ENCODE data around the gene TMEM167A.

TMEM167A gene

GRCh38 chr5:83076742-83077661 lies at the start of gene TMEM167A, which contains the start of gene XRCC4:
TSS of gene TMEM167A (minus strand) at chr5:83077394. CDS start at chr5:83077323, 71 bp downstream.
TSS of gene XRCC4 (plus strand) at chr5:83077547. CDS start at chr5:83104920, 27,373 bp downstream.
- peak; percentile 84 for DNase-seq

DNA sequence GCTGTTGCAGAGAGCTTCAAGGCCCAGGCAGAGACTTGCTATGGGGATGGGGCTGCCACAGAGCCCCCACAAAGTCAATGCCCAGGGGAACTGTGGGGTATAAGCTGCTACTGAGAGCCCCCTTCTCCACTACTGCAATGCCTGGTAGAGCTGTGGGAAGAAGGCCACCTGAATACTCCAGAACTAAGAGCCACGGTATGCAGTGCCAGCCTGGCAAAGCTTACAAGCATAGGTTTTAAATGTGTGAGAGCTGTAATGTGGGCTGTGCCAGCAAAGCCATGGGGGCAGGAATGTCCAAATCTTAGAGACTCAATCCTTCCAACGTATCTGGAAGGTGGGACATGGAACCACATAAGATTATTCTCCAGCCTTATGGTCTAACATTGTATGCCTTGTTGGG lies 49.3 kb upstream of the TMEM167A start:
- no peak for DNase-seq

DNA sequence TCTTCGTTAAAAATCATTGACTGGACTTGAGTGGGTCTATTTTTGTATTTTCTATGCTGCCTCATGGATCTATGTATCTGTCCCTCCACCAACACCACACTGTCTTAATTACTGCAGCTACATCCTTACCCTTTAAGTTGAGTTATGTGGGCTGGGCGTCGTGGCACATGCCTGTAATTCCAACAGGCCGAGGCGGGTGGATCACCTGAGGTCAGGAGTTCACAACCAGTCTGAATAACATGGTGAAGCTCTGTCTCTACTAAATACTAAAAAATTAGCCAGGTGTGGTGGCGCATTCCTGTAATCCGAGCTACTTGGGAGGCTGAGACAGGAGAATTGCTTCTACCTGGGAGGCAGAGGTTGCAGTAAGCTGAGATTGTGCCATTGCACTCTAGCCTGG lies 48.4 kb upstream of the TMEM167A start:
- no peak for DNase-seq

GRCh38 chr5:83124593-83124992 lies 47.4 kb upstream of the TMEM167A start:
- DNase-seq: no peak

DNA sequence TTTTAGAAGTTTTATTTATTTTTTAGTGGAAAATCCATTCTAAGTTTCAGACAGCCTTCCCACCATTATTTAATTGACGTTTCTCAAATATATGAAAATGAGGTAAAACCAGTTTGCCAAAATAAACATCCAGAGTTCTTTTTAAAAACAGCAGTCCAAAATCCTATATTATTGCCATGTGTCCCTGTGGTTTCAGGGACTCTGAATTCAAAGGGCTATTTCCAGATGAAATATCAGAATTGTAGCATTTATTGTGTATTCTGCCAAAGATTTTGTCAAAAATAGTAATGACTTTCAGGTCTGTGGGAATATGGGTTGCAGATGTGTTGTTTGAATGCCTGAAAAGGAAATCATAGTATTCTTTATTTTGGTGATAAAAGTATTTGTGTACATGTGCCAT lies 41.8 kb upstream of the TMEM167A start:
- no peak for DNase-seq

- DNase-seq: no peak
Measured at GRCh38 chr5:83118471-83118870, 41.3 kb upstream of the TMEM167A start.

DNA sequence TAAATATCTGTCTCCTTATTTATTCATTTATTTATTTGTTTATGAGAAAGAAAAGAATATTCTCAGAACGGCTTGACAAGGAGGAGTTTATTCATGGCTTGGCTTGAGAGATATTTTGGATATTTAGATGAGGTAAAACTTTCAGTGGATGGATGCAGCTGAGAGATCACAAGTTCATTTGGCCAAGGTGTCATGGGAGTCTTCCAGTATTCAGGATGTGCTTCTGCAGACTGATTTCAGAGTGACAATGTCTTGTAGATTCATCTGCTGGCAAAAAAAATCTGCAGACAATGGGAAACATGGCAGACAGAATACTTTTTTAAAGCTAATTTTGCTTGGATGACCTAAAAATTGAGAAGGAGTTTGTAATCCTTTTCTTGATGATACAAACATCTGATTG lies 38.6 kb upstream of the TMEM167A start:
- no peak for DNase-seq

DNA sequence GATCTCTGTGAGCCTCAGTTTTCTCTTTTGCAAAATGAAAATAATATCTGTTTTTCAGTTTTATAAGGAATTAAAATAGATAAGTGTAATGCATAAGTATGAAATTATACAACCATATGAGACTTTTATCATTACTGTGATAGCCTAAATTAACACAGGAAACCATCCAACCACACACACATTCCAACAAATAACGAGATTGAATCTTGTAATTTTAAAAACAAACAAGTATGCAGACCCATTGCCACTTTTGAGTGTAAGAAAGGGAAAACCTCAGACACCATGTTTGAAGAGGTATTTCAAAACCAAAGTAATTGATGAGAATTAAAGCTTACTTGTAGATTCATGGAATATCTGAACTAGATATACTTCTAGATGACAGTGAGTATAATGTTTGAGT lies 32.2 kb upstream of the TMEM167A start:
- DNase-seq: no peak

GRCh38 chr5:83107692-83108420 lies 30.7 kb upstream of the TMEM167A start:
- DNase-seq: no peak

DNA sequence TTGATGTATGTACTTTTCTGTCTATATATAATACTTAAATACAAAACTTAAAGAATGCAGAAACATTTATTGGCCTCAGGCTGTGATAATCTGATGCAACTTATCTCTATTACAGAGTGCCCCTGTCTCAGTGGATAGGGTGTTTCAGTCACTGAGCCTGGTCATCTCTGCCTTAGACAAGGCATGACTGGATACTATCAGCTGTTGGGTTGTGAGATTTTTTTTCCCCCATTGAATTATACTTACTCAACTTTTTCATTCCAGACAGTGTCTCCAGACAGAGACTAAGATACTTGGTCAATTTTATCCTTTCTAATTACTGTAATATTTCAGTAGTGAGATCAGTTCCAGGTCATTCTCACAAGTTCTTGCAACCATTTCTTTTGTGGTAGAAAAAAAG lies 26.8 kb upstream of the TMEM167A start:
- DNase-seq: no peak

DNA sequence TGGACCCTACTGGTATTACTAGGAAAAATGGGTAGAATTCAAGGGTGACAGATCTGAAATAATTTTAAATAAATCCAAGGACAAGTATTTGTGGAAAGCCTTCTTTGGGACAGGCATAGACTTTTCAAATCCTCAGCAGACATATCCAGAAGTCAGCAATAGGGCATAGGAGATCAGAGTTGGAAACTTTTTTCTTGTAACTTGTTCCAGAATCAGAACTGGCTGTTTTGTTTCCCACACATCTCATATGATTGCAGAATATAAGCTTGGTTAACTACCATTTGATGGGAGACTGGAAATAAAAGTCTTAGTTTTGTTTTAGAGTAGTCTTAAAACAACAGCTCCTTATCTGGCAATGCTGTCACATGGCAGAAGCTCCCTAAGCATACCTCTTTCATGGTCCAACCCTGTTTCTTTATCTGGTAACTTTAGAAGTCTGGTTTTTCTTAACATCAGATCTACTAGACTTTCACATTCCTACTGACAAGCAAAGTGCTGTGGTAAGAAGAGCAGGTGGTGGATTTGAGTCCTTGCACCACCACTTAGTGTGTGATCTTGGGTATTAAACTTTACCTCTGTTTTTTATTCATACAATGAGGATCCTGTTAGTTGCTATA lies 25.3 kb upstream of the TMEM167A start:
- no peak for DNase-seq

DNA sequence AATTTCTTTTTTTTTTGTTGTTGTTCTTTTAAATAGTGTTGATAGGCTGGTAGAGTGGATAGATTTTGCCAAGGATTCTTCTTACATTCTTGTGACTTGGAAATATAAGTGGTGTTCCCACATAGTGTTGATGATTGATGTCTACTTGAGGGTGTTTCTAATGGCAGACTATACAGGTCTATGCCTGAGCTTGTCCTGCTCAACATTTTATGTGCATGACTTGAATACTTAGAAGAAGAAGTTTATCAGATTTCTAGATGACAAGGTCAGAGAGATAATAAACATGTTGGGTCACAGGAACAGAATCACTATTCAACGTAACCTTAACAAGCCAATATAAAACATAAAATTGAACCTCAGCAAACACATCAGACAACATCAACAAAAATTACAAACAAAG lies 24.3 kb upstream of the TMEM167A start:
- DNase-seq: no peak

- no peak for DNase-seq
Measured at GRCh38 chr5:83099445-83099844, 22.3 kb upstream of the TMEM167A start.

DNA sequence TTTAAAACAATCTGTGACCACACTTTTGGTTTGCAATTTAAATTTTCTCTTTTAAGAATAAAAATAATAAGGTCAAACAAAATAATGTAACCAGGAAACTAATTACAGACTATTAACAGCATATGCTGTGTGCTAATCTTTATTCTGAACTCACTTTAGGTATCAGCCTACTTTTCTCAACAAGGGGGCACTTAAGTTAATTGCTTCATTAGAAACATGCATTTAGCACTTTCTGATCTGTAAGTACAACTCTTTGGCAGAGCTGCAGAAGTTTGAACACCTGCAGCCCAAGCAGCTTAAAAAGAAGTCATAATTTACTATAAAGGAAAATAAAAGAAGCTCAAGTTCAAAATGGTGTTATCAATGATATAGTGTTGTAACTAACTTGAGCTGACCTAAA lies 21.8 kb upstream of the TMEM167A start:
- no peak for DNase-seq

- DNase-seq: no peak
Measured at GRCh38 chr5:83097689-83098231, 20.6 kb upstream of the TMEM167A start.

DNA sequence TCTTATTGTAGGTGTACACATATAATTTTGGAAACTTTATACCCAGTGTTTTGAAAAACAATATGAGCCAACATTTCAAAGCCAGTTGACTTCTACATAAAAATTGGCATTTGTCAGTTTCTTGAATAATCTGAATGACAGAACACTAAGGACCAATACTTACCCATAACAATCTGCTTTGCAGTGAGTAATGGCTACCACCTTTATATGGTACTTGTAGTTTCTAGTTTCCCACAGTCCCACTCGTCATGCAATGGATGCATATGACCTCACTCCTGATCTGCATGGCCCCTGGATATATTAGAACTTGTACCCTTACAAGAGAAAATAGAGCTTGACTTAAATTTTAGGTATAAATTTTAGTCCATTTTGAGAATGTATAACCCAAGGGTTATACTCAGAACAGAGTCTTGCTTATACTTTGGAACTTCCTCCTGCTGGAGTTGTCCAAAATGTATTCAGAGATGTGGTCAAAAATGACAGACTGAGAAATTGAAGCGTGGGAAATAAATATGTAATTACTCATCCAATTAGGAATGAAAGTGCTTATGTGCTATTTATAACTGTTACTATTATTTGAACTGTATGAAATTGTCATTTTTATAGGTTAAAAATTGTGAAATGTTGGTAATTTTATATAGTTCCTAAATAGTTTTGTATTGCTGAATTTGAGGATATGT lies 19.6 kb upstream of the TMEM167A start:
- DNase-seq: no peak

DNA sequence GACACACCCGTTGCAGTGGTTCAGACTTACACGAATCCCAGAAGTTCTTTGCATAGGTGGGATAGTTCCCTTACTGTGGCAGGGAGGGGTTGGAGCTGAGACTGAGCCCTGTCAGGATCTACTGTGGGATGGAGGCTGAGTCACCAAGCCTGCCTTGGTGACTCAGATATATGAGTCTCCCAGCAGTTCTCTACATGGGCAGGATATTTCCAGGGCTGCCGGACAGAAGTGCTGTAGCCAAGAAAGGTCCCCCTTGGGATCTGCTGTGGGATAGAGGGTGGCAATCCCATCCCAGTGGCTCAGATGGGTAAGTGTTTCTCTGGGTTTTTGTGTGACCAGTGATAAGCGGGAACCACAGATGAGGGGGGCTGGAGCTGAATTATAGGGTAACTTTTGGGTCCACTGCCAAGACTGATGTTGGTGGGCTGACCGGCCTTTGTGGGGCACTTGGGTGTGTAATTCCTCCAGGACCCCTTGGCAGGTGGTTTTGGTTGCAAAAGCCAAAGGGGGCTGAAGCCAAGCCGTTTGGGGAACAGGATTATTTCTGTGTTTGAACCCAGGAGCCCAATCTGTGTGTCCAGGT lies 18.9 kb upstream of the TMEM167A start:
- no peak for DNase-seq

DNA sequence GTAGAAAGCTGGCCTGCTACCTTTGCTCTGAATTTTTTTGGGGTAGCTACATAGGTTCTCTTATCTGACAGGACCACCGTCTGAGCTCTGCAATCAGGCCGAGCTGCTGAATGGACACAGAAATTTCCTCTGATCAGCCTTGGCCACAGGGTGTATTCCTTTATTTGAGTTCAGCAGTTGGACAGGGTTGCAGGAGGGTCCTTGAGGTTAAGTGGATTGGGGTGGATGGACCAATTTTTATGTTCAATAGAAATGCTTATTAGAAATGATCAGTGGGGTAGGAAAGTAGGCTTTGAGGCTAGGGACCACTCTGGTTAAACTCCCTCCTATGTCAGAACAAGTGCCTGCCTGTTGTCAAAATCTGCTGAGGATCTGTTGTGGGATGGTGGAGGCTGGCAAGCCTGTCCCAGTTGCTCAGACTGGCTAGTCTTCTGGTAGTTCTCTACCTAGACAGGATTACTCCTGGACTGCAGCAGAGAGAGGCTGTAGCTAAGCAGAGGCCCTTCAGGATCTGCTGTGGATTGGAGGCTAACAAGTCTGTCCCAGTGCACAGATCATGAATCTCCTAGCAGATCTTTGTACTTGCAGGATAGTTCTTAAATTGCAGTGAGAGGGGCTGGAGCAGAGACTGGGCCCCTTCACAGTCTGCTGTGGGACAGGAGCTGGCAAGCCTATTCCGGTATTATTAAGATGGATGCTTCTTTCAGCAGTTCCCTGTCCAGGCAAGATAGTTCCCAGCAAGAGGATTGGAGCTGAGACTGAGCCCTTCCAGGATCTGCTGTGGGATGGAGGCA lies 18.2 kb upstream of the TMEM167A start:
- DNase-seq: no peak

DNA sequence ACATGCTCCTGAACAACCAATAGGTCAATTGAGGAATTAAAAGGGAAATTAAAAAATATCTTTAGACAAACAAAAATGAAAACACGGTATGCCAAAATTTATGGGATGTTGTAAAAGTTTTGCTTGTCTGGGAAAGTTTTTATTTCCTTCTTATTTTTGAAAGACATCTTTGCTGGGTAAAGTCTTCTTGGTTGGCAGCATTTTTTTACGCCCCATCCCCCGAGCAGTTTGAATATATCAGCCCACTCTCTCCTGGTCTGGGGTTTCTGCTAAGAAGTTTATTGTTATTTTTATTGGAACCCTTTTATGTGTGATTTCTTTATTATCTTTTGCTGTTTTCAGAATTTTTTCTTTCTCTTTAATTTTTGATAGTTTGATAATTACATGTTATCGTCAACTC lies 16.5 kb upstream of the TMEM167A start:
- DNase-seq: no peak

DNA sequence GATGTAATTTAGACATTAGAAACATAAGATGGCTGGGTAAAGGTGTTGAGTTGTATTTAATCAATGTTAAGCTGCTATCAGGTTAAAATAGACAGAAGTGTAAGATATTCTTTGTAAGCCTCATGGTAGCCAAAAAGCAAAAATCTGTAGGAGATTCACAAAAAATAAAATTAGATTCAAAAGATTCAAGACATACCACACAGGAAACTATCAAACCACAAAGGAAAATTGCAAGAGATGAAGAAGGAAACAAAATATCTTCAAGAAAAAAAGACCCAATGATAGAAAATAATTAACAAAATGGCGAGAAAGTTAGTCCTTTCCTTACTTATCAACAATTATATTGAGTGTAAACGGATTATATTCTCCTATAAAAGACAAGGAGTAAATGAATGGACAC lies 15.4 kb upstream of the TMEM167A start:
- DNase-seq: no peak

DNA sequence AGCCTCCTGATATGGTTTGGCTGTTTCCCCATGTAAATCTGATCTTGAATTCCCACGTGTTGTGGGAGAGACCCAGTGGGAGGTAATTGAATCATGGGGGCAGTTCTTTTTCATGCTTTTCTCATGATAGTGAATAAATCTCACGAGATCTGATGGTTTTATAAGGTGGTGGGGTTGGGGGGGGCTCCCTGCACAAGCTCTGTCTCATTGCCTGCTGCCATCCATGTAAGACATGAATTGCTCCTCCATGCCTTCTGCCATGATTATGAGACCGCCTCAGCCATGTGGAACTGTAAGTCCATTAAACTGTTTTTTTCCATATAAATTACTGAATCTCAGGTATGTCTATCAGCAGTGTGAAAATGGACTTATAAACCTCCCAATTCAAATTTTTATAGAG lies 13.0 kb upstream of the TMEM167A start:
- no peak for DNase-seq

DNA sequence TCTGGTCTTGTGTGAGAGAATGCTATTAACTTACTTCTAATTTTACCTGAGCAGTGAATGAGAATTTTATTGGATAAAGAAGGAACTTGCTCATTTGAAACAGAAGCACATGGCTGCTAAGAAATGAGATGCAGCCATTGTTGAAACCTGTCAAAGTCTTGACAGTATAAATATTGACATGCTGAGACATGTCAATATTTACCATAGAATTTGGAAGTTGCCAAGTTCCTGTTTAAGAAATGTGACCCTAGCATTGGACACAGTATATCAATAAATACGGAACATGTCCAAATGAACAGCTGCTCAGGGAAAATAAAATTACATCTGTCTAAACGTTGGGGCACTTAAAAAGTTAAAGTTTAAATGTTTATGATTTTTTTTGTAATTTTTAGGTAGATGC lies 7.9 kb upstream of the TMEM167A start:
- no peak for DNase-seq

Measured in GF-D8 (cell line).